ENCODE data around the gene TFCP2. TPM values are rescaled to one million over a fixed set of nuclear protein-coding genes. Genes with fewer than 3 reads are reported as not detected.
"Not testable (repeated sequence)": the region's sequence is repeated elsewhere in the genome, so short reads cannot be mapped to it uniquely, and the experiment has no call there.

Gene TFCP2, protein sequence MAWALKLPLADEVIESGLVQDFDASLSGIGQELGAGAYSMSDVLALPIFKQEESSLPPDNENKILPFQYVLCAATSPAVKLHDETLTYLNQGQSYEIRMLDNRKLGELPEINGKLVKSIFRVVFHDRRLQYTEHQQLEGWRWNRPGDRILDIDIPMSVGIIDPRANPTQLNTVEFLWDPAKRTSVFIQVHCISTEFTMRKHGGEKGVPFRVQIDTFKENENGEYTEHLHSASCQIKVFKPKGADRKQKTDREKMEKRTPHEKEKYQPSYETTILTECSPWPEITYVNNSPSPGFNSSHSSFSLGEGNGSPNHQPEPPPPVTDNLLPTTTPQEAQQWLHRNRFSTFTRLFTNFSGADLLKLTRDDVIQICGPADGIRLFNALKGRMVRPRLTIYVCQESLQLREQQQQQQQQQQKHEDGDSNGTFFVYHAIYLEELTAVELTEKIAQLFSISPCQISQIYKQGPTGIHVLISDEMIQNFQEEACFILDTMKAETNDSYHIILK
- total RNA-seq (10 to 100 TPM; 23.4 to 42.3 (median 36.6) TPM), polyA plus RNA-seq (10 to 100 TPM; 10.8 to 16.6 TPM), total RNA-seq (24.0 reads per million, percentile 54 among the genes with 10 or more reads in this experiment)

GRCh38 chr12:51172515-51173431, at the start of gene TFCP2:
Gene TFCP2 (minus strand): TSS chr12:51173135. CDS start chr12:51172422, 713 bp downstream.
- Mint-ChIP-seq H3K4me1 (peaks cover 9 to 24% (median 14%) of the 10 kb centered on the region in 7 donors), H3K27me3 (no peaks in the 10 kb centered on the region), H3K36me3 (peaks cover 0 to 9% (median 0%) of the 10 kb centered on the region in 5 donors), H3K9me3 (no peaks in the 10 kb centered on the region), H3K4me3 (peak within 1 kb of the TSS in 5 of 10 donors; percentile 77 to 89 (median 87)), H3K27ac (peak within 1 kb of the TSS in 6 of 9 donors; percentile 56 to 90 (median 82))
- H3K4me1 ChIP-seq (ENCODE audit: control insufficient read depth in 2 of 2, insufficient read depth in 2 of 2, low read length in 2 of 2) = peaks cover 5 to 7% of the 10 kb centered on the region in 2 donors
- peak within 1 kb of the TSS; percentile 98 for H3K4me3 ChIP-seq (ENCODE audit: low read length)
- H3K27ac ChIP-seq (ENCODE audit: low read depth, low read length) = peak within 1 kb of the TSS; percentile 99
- H3K9me3 ChIP-seq (ENCODE audit: control insufficient read depth in 2 of 3, low read length in 3 of 3) = no peaks in the 10 kb centered on the region
- H3K27me3 ChIP-seq (ENCODE audit: control insufficient read depth in 2 of 2, insufficient read depth in 2 of 2, low read length in 2 of 2) = no peaks in the 10 kb centered on the region
- ChIA-PET CTCF (no interaction called here), POLR2A (interaction anchor here (1.0 to 1.6 kb wide), 4 partner anchors 12 to 68 kb away, joined by 3 to 10 read pairs (median 3); partner anchors contain the start of gene POU6F1)
- ATAC-seq (peak; percentile 98), DNase-seq (peak; percentile 81 to 93 (median 91))
- intact Hi-C loops (cut with micrococcal nuclease) = loop anchor here (1.0 to 10.0 kb wide), 10 partner anchors 45 to 1148 kb away; partner anchors contain the start of genes CSRNP2 (in 2 of the 2), DAZAP2 (in 2 of the 2), LETMD1 (in 2 of the 2) and POU6F1 (in 2 of the 2)
- H3K36me3 ChIP-seq (ENCODE audit: control insufficient read depth in 2 of 3, insufficient read depth in 3 of 3, low read length in 3 of 3) = peaks cover 0 to 5% (median 0%) of the 10 kb centered on the region in 3 experiments

GRCh38 chr12:51222461-51222860, 49.5 kb upstream of the TFCP2 start:
- peaks cover 10% of the 10 kb centered on the region in 2 donors for H3K4me1 ChIP-seq (ENCODE audit: control insufficient read depth in 2 of 2, insufficient read depth in 2 of 2, low read length in 2 of 2)
- H3K27ac Mint-ChIP-seq = peak overlapping the region in 3 of 9 donors; percentile 6 to 54 (median 46)
- peaks cover 0 to 5% (median 0%) of the 10 kb centered on the region in 5 donors for H3K36me3 Mint-ChIP-seq
- peaks cover 0 to 9% (median 3%) of the 10 kb centered on the region in 3 experiments for H3K36me3 ChIP-seq (ENCODE audit: control insufficient read depth in 2 of 3, insufficient read depth in 3 of 3, low read length in 3 of 3)
- no peaks in the 10 kb centered on the region for H3K9me3 Mint-ChIP-seq
- H3K4me1 Mint-ChIP-seq = peaks cover 13 to 28% (median 20%) of the 10 kb centered on the region in 7 donors
- DNase-seq (no peak), ATAC-seq (no peak)
- no peaks in the 10 kb centered on the region for H3K27me3 ChIP-seq (ENCODE audit: control insufficient read depth in 2 of 2, insufficient read depth in 2 of 2, low read length in 2 of 2)
- ChIA-PET CTCF (no interaction called here), POLR2A (interaction anchor here (1.8 kb wide), 1 partner anchor 16 kb away, joined by 6 read pairs; the partner anchor contains the start of gene DAZAP2)
- intact Hi-C loops (cut with micrococcal nuclease) = no loop called here
- H3K27ac ChIP-seq (ENCODE audit: low read depth, low read length) = no peak overlapping the region
- no peak overlapping the region for H3K4me3 ChIP-seq (ENCODE audit: low read length)
- no peaks in the 10 kb centered on the region for H3K27me3 Mint-ChIP-seq
- H3K9me3 ChIP-seq (ENCODE audit: control insufficient read depth in 2 of 3, low read length in 3 of 3) = no peaks in the 10 kb centered on the region
- H3K4me3 Mint-ChIP-seq = no peak overlapping the region

DNA sequence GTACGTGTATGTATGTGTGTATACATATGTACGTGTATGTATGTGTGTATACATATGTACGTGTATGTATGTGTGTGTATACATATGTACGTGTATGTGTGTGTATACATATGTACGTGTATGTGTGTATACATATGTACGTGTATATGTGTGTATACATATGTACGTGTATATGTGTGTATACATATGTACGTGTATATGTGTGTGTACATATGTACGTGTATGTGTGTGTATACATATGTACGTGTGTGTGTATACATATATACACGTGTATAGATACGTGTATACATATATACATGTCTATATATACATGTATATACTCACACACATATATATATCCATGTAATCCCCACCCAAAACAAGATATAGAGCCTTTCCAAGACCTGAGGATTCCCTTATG, 46.9 kb upstream of the TFCP2 start:
- ATAC-seq; H3K27me3 Mint-ChIP-seq; H3K36me3 ChIP-seq (ENCODE audit: control insufficient read depth in 2 of 3, insufficient read depth in 3 of 3, low read length in 3 of 3); DNase-seq; H3K27me3 ChIP-seq (ENCODE audit: control insufficient read depth in 2 of 2, insufficient read depth in 2 of 2, low read length in 2 of 2); H3K36me3 Mint-ChIP-seq; H3K4me3 ChIP-seq (ENCODE audit: low read length); H3K9me3 ChIP-seq (ENCODE audit: control insufficient read depth in 2 of 3, low read length in 3 of 3); H3K9me3 Mint-ChIP-seq; POLR2A ChIA-PET: not testable (repeated sequence)
- Mint-ChIP-seq H3K4me3 (peak overlapping the region in 6 of 10 donors; percentile 49 to 98 (median 95)), H3K27ac (peak overlapping the region in 5 of 9 donors; percentile 67 to 98 (median 96)), H3K4me1 (peaks cover 11 to 38% (median 32%) of the 10 kb centered on the region in 7 donors)
- Histone ChIP-seq H3K4me1 (ENCODE audit: control insufficient read depth in 2 of 2, insufficient read depth in 2 of 2, low read length in 2 of 2) (peaks cover 10% of the 10 kb centered on the region in 2 donors), H3K27ac (ENCODE audit: low read depth, low read length) (peak overlapping the region; percentile 98)
- CTCF ChIA-PET = interaction anchor here (0.7 kb wide), 1 partner anchor 1164 kb away, joined by 3 read pairs; no protein-coding TSS in a partner anchor
- intact Hi-C loops (cut with micrococcal nuclease) = loop anchor here (5.0 to 10.0 kb wide), 3 partner anchors 45 to 173 kb away; partner anchors contain the start of genes BIN2 (in 1 of the 2) and LETMD1 (in 1 of the 2)

- Histone ChIP-seq H3K4me1 (ENCODE audit: control insufficient read depth in 2 of 2, insufficient read depth in 2 of 2, low read length in 2 of 2) (peaks cover 10% of the 10 kb centered on the region in 2 donors), H3K9me3 (ENCODE audit: control insufficient read depth in 2 of 3, low read length in 3 of 3) (no peaks in the 10 kb centered on the region), H3K36me3 (ENCODE audit: control insufficient read depth in 2 of 3, insufficient read depth in 3 of 3, low read length in 3 of 3) (peaks cover 0 to 9% (median 3%) of the 10 kb centered on the region in 3 experiments), H3K27me3 (ENCODE audit: control insufficient read depth in 2 of 2, insufficient read depth in 2 of 2, low read length in 2 of 2) (no peaks in the 10 kb centered on the region), H3K4me3 (ENCODE audit: low read length) (peak overlapping the region; percentile 22), H3K27ac (ENCODE audit: low read depth, low read length) (peak overlapping the region; percentile 98)
- H3K4me3 Mint-ChIP-seq = peak overlapping the region; percentile 65 to 98 (median 95)
- no peak for ATAC-seq
- CTCF ChIA-PET = interaction anchor here (1.1 to 1.4 kb wide), 2 partner anchors 23 to 43 kb away, joined by 3 to 4 read pairs; no protein-coding TSS in a partner anchor
- POLR2A ChIA-PET = interaction anchor here (0.5 to 4.2 kb wide), 7 partner anchors 19 to 137 kb away, joined by 3 to 128 read pairs (median 4); partner anchors contain the start of genes CSRNP2 and DAZAP2
- H3K27me3 Mint-ChIP-seq = no peaks in the 10 kb centered on the region
- no peaks in the 10 kb centered on the region for H3K9me3 Mint-ChIP-seq
- H3K27ac Mint-ChIP-seq = peak overlapping the region; percentile 55 to 98 (median 96)
- peaks cover 0 to 6% (median 5%) of the 10 kb centered on the region in 5 donors for H3K36me3 Mint-ChIP-seq
- peaks cover 13 to 41% (median 33%) of the 10 kb centered on the region in 7 donors for H3K4me1 Mint-ChIP-seq
- DNase-seq = no peak
- intact Hi-C loops (cut with micrococcal nuclease) = loop anchor here (5.0 to 10.0 kb wide), 3 partner anchors 45 to 172 kb away; partner anchors contain the start of genes BIN2 (in 1 of the 2) and LETMD1 (in 1 of the 2)
Measured at GRCh38 chr12:51219322-51219721, 46.4 kb upstream of the TFCP2 start.

GRCh38 chr12:51218607-51219161, 45.7 kb upstream of the TFCP2 start:
- no peak for ATAC-seq
- H3K4me1 Mint-ChIP-seq = peaks cover 13 to 43% (median 33%) of the 10 kb centered on the region in 7 donors

More at GRCh38 chr12:51218607-51219161, 45.7 kb upstream of the TFCP2 start:
- Histone ChIP-seq H3K4me3 (ENCODE audit: low read length) (peak overlapping the region; percentile 90), H3K36me3 (ENCODE audit: control insufficient read depth in 2 of 3, insufficient read depth in 3 of 3, low read length in 3 of 3) (peaks cover 0 to 9% (median 3%) of the 10 kb centered on the region in 3 experiments), H3K9me3 (ENCODE audit: control insufficient read depth in 2 of 3, low read length in 3 of 3) (no peaks in the 10 kb centered on the region), H3K27me3 (ENCODE audit: control insufficient read depth in 2 of 2, insufficient read depth in 2 of 2, low read length in 2 of 2) (no peaks in the 10 kb centered on the region), H3K27ac (ENCODE audit: low read depth, low read length) (peak overlapping the region; percentile 98), H3K4me1 (ENCODE audit: control insufficient read depth in 2 of 2, insufficient read depth in 2 of 2, low read length in 2 of 2) (peaks cover 10% of the 10 kb centered on the region in 2 donors)
- ChIA-PET POLR2A (interaction anchor here (0.5 to 4.2 kb wide), 21 partner anchors 12 to 1107 kb away, joined by 3 to 128 read pairs (median 4); partner anchors contain the start of genes CSRNP2 and DAZAP2), CTCF (interaction anchor here (0.6 to 2.0 kb wide), 7 partner anchors 10 to 123 kb away, joined by 3 to 5 read pairs (median 4); partner anchors contain the start of gene DAZAP2)
- peak overlapping the region; percentile 64 to 98 (median 96) for H3K27ac Mint-ChIP-seq
- peaks cover 0 to 8% (median 7%) of the 10 kb centered on the region in 5 donors for H3K36me3 Mint-ChIP-seq
- H3K27me3 Mint-ChIP-seq = no peaks in the 10 kb centered on the region
- DNase-seq = no peak
- peak overlapping the region; percentile 82 to 98 (median 95) for H3K4me3 Mint-ChIP-seq
- no peaks in the 10 kb centered on the region for H3K9me3 Mint-ChIP-seq
- intact Hi-C loops (cut with micrococcal nuclease) = loop anchor here (1.0 to 10.0 kb wide), 8 partner anchors 20 to 192 kb away; partner anchors contain the start of genes DAZAP2 (in 2 of the 2), TFCP2 (in 2 of the 2), BIN2 (in 1 of the 2) and CSRNP2 (in 1 of the 2)

Data from naive thymus-derived CD4-positive, alpha-beta T cell (primary cell).